ENCODE data around the gene TBL1X. TPM values are rescaled to one million over a fixed set of nuclear protein-coding genes. Genes with fewer than 3 reads are reported as not detected.
"Not testable (repeated sequence)": the region's sequence is repeated elsewhere in the genome, so short reads cannot be mapped to it uniquely, and the experiment has no call there.

The TBL1X gene
- total RNA-seq, 4 donors from 2014 or later = 27.7 to 49.1 (median 39.6) TPM

- H3K27me3 ChIP-seq = no peaks in the 10 kb centered on the region
- H3K27ac ChIP-seq = no peak overlapping the region
- WGBS, 2 donors (ENCODE audit: low coverage in 1 of 2) = 63 to 100% methylated on average over 1 to 4 of the region's 12 CpGs
- no peak overlapping the region for H3K4me3 ChIP-seq
- no peaks in the 10 kb centered on the region for H3K9me3 ChIP-seq
- TF ChIP-seq POLR2A (IDR thresholded peaks at IDR 0.05) (no peak), CTCF (IDR thresholded peaks at IDR 0.05) (no peak), EP300 (IDR thresholded peaks at IDR 0.05) (no peak), POLR2AphosphoS5 (IDR thresholded peaks at IDR 0.05) (no peak)
- no peaks in the 10 kb centered on the region for H3K36me3 ChIP-seq
- no peak for ATAC-seq
- H3K4me1 ChIP-seq = no peaks in the 10 kb centered on the region
These were observed 35.1 kb upstream of the TBL1X start for GRCh38 chrX:9429767-9430166.

GRCh38 chrX:9430346-9430921, 34.4 kb upstream of the TBL1X start:
- Histone ChIP-seq H3K36me3 (no peaks in the 10 kb centered on the region), H3K4me3 (no peak overlapping the region), H3K4me1 (no peaks in the 10 kb centered on the region), H3K27me3 (no peaks in the 10 kb centered on the region), H3K27ac (no peak overlapping the region), H3K9me3 (no peaks in the 10 kb centered on the region)
- 80 to 86% methylated on average over 2 of the region's 5 CpGs for WGBS, 2 donors (ENCODE audit: low coverage in 1 of 2)
- no peak for ATAC-seq
- TF ChIP-seq POLR2AphosphoS5 (IDR thresholded peaks at IDR 0.05) (no peak), CTCF (IDR thresholded peaks at IDR 0.05) (no peak), POLR2A (IDR thresholded peaks at IDR 0.05) (no peak), EP300 (IDR thresholded peaks at IDR 0.05) (no peak)

- Histone ChIP-seq H3K27me3 (no peaks in the 10 kb centered on the region), H3K27ac (no peak overlapping the region), H3K9me3 (no peaks in the 10 kb centered on the region), H3K36me3 (no peaks in the 10 kb centered on the region), H3K4me1 (no peaks in the 10 kb centered on the region), H3K4me3 (no peak overlapping the region)
- no peak for TF ChIP-seq POLR2AphosphoS5 (IDR thresholded peaks at IDR 0.05)
- WGBS, 2 donors (ENCODE audit: low coverage in 1 of 2) = 91 to 93% methylated on average over 3 of the region's 4 CpGs
- no peak for ATAC-seq
These were observed 33.6 kb upstream of the TBL1X start for GRCh38 chrX:9431281-9431680.

GRCh38 chrX:9433596-9433995, 31.3 kb upstream of the TBL1X start:
- no peak overlapping the region for H3K4me3 ChIP-seq
- H3K27ac ChIP-seq = no peak overlapping the region
- no peaks in the 10 kb centered on the region for H3K4me1 ChIP-seq
- ATAC-seq = no peak
- H3K9me3 ChIP-seq = no peaks in the 10 kb centered on the region
- no peaks in the 10 kb centered on the region for H3K27me3 ChIP-seq
- no peaks in the 10 kb centered on the region for H3K36me3 ChIP-seq
- WGBS, 2 donors (ENCODE audit: low coverage in 1 of 2) = 54 to 100% methylated on average over 1 to 2 of the region's 3 CpGs
- TF ChIP-seq EP300 (IDR thresholded peaks at IDR 0.05) (no peak), CTCF (IDR thresholded peaks at IDR 0.05) (no peak), POLR2AphosphoS5 (IDR thresholded peaks at IDR 0.05) (no peak), POLR2A (IDR thresholded peaks at IDR 0.05) (no peak)

GRCh38 chrX:9434051-9434550, 30.8 kb upstream of the TBL1X start:
- ATAC-seq = no peak
- WGBS, 2 donors (ENCODE audit: low coverage in 1 of 2) = 69 to 82% methylated on average over 2 to 3 of the region's 3 CpGs
- Histone ChIP-seq H3K27me3 (no peaks in the 10 kb centered on the region), H3K9me3 (no peaks in the 10 kb centered on the region), H3K4me1 (no peaks in the 10 kb centered on the region), H3K4me3 (no peak overlapping the region), H3K27ac (no peak overlapping the region), H3K36me3 (no peaks in the 10 kb centered on the region)
- TF ChIP-seq POLR2A (IDR thresholded peaks at IDR 0.05) (no peak), CTCF (IDR thresholded peaks at IDR 0.05) (no peak), POLR2AphosphoS5 (IDR thresholded peaks at IDR 0.05) (no peak), EP300 (IDR thresholded peaks at IDR 0.05) (no peak)

GRCh38 chrX:9435086-9435485, 29.8 kb upstream of the TBL1X start:
- not testable (repeated sequence) for H3K4me1 ChIP-seq, H3K27ac ChIP-seq, H3K27me3 ChIP-seq, ATAC-seq, H3K9me3 ChIP-seq, H3K36me3 ChIP-seq, H3K4me3 ChIP-seq
- no CpG with 5 or more reads among the region's 2 CpGs for WGBS, 2 donors (ENCODE audit: low coverage in 1 of 2)
